ENCODE measurements around the gene BFAR. TPM values are rescaled to one million over a fixed set of nuclear protein-coding genes. Genes with fewer than 3 reads are reported as not detected.

Gene BFAR, protein sequence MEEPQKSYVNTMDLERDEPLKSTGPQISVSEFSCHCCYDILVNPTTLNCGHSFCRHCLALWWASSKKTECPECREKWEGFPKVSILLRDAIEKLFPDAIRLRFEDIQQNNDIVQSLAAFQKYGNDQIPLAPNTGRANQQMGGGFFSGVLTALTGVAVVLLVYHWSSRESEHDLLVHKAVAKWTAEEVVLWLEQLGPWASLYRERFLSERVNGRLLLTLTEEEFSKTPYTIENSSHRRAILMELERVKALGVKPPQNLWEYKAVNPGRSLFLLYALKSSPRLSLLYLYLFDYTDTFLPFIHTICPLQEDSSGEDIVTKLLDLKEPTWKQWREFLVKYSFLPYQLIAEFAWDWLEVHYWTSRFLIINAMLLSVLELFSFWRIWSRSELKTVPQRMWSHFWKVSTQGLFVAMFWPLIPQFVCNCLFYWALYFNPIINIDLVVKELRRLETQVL
- 54.1 and 60.2 TPM in 2 replicates for total RNA-seq

DNA sequence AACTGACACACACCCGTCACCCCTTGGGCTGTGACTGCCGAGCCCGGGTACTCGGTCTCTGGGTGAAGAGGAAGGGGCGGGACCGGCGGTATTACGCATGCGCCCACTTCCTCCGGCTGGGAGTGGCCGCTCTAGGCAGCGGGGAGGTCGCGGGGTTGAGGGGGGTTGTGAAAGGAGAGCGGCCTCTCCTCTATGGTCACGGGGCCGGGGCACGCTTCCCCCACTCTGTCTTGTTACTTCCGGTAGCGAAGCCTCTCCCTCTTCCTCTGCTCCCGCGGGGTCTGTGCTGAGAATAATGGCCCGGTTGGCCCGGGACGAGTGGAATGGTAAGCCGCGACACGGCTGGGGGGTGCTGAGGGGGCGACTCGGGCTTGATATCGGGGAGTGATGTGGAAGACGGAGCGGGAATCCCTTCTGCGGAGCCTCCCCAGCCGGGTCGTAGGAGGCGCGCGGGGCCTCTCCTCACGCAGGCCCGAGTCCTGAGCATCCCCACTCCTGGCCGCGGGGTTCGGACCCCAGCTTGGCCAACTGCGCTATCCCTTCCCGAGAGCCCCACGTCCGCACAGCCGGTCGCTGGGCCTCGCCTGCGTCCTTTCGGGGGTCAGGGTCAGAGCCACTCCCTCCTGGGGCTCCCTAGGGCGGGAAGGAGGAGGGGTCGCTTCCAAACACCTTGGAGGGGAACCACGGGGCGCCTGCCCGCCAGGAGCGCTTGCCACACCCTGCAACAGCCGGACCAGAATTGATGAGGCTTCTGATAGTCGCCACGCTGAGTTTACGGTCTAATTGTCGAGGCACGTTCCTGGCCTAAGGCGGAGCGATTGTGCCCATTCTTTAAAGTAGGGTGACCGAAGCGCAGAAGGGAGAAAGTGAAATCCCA lies at the start of gene BFAR:
Gene BFAR, plus strand, starts transcription at position 259 of the 877 bp plus-strand sequence. CDS start 11,396 bp downstream, outside the sequence.
- intact Hi-C loops (cut with micrococcal nuclease): loop anchor here (5.0 to 10.0 kb wide), 4 partner anchors 422 to 1009 kb away; partner anchors contain the start of genes ERCC4, MARF1, NTAN1 and RRN3

DNA sequence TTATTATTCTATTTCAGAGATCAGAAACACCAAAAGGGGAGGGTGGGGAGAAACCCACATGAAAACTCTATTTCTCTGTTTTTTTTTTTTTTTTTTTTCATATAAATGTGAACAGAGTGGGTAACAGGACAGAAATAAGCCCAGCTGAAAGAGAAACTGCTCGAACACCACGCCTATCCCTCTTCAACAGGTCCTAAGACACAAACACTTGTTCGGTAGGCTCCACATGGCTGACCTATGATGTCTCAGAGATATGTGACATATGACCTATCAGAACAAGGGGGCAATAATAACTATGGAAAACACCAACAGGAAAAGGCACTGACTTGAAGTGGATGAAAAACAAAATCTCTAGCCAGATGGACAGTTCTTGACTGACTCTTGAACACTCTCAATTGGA lies 47.5 kb upstream of the BFAR start:
- intact Hi-C loops (cut with micrococcal nuclease): no loop called here

DNA sequence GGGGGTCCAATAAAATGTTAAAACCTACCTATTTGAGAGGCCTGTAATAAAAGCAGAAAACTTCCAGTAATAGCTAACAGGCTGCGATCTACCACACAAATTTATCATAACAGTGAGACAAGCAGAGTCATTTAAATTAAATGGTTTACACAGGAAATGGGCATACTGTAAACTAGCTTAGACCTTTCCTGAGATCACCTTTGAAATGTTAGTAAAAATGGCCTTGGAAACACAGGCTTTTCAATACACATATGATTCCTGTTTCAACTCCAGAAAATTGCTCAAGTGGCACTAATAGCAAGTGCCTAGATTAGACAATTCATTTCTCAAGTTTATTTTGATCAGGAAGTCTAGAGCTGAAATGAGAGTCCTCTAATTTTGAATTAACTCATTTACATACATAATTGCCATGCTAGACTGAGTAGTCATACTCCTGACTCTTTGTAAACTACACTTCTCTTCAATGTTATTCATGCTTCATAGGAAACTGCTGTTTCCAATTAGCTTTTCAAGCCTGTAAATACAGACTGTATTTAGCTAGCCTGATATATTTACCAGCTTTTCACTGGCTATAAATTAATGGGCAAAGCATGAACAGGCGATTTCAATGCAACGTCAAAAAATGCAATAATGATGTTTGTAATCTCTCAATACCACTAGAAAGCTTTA lies 46.0 kb upstream of the BFAR start:
- intact Hi-C loops (cut with micrococcal nuclease): no loop called here

DNA sequence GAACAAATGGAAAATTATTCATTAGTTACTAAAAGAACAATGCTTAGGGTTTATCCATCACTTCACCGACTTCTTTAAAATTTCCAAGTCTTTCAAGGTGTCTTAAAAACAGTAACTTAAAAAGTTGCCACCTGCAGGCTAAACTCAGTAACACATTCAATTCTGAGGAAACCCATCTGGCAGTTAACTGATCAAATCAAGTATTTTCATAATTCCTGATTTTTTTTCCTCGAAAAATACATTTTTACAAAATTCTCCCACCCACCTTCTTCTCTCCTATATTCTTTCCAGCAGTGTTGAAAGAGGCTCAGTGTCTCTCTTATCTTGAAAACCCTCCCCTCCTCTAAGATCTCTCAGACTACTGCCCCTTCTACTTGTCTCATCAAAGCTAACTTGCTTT lies 32.6 kb upstream of the BFAR start:
- intact Hi-C loops (cut with micrococcal nuclease): loop anchor here (10.0 kb wide), 1 partner anchor 355 kb away; no protein-coding TSS in a partner anchor

DNA sequence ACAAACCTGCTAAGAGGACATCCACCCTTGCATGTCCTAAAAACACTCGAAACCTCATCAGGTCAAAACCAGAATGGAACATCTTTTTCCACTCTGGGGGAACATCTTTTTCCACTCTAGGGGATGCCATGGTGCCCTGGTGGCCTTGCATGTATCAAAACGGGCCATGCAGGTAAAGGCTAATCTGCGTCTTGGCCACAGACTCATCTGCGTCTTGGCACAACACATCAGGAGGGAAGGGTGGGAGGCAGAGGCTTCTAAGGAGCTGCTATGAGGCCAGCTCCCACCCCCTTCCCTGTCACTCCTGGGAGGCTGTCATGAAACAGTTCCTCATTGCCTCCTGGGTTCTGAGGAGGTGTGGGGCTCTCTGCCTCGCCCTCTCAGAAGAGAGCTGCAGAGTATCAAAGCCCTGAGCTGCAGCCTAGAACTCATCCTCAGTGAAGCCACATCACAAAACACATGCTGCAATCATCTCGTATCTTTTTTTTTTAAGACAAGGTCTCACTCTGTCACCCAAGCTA lies 30.2 kb upstream of the BFAR start:
- intact Hi-C loops (cut with micrococcal nuclease): loop anchor here (10.0 kb wide), 1 partner anchor 358 kb away; no protein-coding TSS in a partner anchor

DNA sequence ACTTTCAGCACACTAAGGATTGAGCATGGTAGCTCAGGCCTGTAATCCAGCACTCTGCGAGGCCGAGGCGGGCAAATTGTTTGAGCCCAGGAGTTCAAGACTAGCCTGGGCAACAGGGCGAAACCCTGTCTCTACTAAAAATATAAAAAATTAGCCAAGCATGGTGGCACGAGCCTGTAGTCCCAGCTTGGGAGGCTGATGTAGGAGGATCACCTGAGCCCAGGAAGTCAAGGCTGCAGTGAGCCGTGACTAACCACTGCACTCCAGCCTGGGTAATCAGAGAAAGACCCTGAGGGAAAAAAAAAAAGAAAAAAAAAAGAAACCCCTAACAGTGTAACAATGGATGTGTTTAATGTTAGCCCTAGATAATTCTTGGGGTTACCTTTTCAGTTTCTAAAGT lies 26.6 kb upstream of the BFAR start:
- intact Hi-C loops (cut with micrococcal nuclease): loop anchor here (10.0 kb wide), 1 partner anchor 361 kb away; no protein-coding TSS in a partner anchor

DNA sequence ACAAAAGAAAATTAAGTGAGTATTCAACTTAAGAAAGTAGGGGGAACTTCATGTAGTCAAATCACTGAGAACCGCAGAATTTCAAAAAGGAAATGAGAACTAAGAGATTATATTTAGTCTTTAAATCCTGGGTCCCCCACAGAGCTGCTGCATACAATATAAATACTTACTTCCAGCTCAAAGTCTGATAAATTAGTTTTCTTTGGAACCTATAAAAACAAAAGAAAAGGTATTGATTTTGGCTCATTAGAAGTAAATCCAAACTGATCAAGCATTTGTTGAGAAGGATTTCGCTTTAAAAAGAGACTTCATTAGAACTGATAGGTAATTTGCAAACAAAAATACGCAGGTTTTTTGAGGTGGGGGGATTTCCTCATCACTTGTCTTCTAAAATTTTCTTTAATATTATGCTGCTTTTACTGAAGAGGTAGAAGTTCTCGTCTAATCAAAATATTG lies 24.6 kb upstream of the BFAR start:
- intact Hi-C loops (cut with micrococcal nuclease): loop anchor here (10.0 kb wide), 1 partner anchor 363 kb away; no protein-coding TSS in a partner anchor

DNA sequence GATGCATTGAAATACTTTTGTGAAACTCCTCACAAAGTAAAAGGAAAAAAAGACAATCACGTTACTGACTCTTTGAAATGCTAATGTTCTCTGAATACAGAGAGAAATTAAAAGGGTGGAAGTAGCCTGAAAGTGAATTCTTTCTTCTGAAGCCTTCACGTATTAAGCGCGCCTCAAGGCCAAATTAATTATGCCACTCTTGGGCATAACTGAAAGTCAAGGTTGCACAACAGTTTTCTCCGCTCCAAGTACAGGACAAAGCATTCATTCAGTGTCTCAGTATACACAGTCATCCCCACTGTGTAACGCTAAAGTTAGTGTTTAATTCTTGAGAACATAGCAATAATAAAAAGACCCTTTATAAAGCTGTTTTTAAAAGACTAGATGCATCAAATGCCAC lies 24.1 kb upstream of the BFAR start:
- intact Hi-C loops (cut with micrococcal nuclease): loop anchor here (10.0 kb wide), 1 partner anchor 364 kb away; no protein-coding TSS in a partner anchor

DNA sequence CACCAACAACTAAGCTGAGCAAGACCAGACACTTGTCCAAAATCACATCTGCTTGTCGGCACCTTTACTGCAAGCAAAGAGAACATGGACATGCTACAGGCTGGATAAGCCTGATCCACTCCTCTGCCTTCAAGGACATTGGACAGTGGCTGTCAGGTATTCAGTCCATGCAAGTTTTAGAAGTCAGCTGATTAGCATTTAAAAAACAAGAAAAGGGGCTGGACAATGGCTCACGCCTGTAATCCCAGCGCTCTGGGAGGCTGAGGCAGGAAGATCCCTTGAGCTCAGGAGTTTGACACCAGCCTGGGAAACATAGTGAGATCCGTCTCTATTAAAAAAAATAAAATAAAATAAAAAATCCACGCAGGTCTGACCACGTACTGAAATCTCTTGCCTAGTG lies 23.0 kb upstream of the BFAR start:
- intact Hi-C loops (cut with micrococcal nuclease): loop anchor here (10.0 kb wide), 1 partner anchor 365 kb away; no protein-coding TSS in a partner anchor

DNA sequence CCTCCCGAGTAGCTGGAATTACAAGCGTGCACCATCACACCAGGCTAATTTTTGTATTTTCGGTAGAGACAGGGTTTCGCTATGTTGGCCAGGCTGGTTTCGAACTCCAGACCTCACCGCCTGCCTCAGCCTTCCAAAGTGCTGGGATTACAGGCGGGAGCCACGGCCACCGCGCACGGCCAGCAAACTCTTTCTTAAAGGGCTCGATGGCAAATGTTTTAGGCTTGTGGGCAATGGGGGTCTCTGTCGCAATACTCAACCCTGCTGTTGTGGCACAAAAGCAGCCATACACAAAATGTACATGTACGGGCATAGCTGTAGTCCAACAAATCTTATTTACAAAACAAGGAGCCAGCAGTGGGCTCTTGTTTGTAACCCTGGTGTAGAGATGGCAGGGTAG lies 21.1 kb upstream of the BFAR start:
- intact Hi-C loops (cut with micrococcal nuclease): no loop called here

DNA sequence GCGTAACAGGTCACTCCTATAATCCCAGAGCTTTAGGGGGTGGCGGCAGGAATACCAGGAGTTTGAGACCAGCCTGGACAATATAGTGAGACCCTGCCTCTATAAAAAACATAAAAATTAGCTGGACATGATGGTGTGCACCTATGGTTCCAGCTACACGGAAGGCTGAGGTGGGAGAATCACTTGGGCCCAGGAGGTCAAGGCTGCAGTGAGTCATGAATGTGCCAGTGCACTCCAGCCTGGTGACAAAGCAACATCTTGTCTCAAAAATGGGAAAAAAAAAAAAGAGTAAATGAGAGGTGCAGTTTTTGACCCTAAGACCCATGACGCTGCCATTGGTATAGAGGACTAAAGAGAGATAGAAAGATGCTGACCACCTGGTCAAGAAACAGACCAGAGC lies 18.8 kb upstream of the BFAR start:
- intact Hi-C loops (cut with micrococcal nuclease): no loop called here

DNA sequence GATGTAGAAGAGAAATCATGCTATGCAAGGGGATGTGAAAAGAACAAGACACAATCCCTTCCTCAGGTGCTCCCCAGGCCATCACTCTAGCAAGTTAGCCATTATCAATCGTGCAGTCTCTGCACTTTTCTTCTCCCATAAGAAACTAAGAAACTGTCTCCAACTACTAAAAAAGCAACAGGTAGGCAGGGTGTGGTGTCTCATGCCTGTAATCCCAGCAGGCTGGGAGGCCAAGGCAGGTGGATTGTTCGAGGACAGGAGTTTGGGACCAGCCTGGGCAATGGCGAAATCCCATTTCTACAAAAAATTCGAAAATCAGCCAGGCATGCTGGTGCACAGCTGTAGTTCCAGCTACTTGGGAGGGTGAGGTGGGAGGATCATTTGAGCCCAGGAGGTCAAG lies 16.5 kb upstream of the BFAR start:
- intact Hi-C loops (cut with micrococcal nuclease): no loop called here

DNA sequence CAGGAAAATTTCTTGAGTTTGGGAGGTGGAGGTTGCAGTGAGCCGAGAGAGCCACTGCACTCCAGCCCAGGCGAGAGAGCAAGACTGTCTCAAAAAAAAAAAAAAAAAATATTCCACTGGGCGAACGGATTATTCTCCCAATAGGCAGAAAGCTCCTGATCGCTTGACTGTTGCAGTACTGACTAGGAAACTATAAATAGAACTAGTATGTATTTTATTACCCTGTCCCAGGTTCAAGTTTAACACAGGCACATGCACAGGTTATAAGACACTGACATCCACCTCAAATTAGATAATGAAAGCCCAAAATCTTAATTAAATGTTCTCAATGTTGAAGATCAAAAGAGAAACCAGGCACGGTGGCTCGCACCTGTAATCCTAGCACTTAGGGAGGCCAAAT lies 14.2 kb upstream of the BFAR start:
- intact Hi-C loops (cut with micrococcal nuclease): no loop called here

DNA sequence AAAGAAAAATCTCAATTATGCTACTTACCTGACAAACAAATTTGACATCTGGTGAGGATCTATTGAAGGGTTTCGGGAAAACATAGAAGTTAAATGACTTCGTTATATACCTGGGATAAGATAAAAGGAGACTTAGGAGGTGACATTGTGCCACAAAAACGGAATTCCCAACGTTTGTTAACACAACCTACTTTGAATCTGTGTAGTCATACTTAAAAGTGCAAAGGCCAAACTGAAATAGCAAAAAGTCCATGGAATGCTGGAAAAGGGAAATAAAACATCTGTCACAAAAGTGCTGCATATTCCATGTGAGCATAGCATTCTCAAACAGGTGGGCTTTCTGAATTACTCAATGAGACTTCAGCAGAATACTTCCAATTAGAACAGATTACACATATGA lies 5.7 kb upstream of the BFAR start:
- intact Hi-C loops (cut with micrococcal nuclease): no loop called here

DNA sequence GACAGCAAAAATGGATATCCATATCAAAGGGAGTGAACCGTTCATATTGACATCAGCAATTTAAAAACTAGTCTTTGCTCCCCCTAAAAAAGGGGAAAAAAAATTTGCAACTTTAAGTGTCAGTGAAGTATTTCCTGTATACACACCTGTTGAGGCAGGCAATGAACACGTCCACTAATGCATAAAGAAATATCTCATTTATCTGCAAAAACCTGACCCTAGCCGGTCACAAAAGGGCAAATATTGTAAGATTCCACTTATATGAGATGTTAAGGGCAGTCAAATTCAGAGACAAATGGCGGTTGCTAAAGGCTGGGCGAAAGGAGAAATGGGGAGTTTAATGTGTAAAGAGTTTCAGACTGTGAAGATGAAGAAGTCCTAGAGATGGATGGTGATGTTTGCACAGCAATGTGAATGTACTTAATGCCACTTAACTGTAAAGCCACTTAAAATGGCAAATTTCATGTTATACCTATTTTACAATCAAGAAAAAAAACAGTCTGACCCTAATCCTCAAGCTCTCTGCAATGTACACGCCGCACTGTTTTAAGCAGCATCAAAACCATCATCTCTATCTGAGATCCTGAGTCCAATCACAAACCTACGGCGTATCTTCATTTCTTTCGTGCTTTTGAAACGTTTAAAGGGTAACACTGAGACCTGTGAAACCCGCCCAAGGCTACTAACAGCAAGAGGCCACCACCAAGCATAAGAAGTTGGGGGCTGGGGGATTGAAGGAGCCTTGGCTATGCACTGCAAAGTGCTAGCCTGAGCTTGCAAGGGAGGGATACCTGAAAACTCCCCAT lies 3.7 kb upstream of the BFAR start:
- intact Hi-C loops (cut with micrococcal nuclease): no loop called here

DNA sequence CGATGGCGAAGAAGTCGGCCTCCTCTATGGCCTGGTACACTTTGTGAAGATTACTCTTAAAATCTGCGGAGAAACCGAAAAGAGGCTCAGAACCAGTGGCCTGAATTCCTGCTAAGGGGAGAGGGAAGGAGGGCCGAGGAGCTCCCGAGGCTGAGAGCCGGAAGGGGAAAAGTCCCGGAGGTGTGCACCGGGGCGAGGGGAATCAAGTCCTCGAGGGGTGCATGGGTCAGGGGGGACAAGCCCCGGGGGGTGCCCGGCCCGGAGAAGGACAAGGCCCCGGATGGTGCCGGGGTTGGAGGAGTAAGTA lies 3.2 kb upstream of the BFAR start:
- intact Hi-C loops (cut with micrococcal nuclease): no loop called here

DNA sequence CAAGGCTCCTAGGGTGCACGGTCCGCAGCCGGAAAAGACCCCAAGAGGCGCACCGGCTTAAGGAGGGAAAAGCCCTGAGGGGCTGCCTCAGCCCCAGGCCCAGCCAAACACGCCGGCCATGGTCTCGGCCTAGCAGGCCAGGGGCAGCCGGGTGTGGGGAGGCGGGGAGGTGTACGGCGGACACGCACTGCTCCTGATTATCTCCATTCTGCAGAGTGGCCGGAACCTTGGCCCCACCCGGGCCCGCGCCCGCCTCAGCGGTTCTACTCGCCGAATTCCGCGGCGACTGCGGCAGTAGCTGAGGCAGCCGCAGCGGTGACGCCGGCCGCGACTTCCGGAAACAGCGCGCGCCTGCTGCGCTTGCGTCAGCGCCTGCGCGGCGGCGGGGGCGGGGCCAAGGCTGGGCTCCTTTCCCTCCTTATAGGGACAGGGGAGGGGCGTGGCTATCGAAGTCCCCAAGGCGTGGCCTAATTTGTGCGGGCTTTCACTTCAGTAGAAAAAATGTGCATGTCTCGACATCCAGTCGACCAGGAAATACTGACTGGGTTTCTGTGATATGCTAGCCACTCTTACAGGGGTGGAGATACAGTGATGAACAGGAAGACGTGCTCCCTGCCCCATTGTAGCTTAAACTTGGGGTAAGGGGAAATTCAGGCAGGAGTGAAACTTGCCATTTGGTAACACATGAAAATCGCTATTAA lies 2.7 kb upstream of the BFAR start, which contains the start of gene PARN:
Gene PARN, minus strand, starts transcription at position 342 of the 701 bp plus-strand sequence. Its CDS starts 135 bp downstream, at position 207.
- intact Hi-C loops (cut with micrococcal nuclease): loop anchor here (1.0 to 10.0 kb wide), 5 partner anchors 345 to 1012 kb away; partner anchors contain the start of genes ERCC4, MARF1, NTAN1 and RRN3

DNA sequence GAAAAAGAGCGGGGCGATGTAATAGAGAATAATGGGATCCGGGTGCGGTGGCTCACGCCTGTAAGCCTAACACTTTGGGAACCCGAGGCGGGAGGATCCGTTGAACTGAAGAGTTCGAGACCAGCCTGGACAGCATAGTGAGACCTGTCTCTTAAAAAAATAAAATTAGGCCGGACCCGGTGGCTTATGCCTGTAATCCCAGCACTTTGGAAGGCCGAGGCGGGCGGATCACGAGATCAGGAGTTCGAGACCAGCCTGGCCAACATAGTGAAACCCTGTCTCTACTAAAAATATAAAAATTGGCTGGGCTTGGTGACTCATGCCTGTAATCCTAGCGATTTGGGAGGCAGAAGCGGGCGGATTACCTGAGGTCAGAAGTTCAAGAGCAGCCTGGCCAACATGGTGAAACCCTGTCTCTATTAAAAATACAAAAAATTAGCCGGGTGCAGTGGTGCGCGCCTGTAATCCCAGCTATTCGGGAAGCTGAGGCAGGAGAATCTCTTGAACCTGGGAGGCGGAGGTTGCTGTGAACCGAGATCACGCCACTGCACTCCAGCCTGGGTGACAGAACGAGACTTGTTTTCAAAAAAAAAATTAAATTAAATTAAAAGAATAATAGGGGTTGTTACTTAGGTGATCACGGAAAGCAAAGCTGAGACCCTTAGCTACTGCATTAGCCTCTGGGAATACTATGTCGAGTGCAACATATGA lies 2.0 kb upstream of the BFAR start:
- intact Hi-C loops (cut with micrococcal nuclease): loop anchor here (1.0 to 10.0 kb wide), 5 partner anchors 345 to 1012 kb away; partner anchors contain the start of genes ERCC4, MARF1, NTAN1 and RRN3

DNA sequence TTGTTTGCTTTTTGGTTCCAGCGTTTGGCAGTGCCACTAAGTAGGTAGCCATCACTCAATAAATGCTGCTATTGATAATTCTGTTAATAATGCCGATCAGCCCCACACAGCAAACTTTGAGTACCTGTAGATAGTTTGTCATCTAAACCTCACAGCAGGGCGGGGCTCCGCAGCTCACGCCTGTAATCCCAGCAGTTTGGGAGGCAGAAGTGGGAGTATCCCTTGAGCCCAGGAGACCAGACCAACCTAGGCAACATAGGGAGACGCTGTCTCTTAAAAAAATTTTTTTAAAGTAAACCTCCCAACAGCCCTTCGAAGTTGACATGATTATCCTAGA lies 1.6 kb downstream of the BFAR start:
- intact Hi-C loops (cut with micrococcal nuclease): loop anchor here (5.0 to 10.0 kb wide), 4 partner anchors 420 to 1008 kb away; partner anchors contain the start of genes ERCC4, MARF1, NTAN1 and RRN3
